ENCODE data around the gene AP1M1.

The AP1M1 gene

DNA sequence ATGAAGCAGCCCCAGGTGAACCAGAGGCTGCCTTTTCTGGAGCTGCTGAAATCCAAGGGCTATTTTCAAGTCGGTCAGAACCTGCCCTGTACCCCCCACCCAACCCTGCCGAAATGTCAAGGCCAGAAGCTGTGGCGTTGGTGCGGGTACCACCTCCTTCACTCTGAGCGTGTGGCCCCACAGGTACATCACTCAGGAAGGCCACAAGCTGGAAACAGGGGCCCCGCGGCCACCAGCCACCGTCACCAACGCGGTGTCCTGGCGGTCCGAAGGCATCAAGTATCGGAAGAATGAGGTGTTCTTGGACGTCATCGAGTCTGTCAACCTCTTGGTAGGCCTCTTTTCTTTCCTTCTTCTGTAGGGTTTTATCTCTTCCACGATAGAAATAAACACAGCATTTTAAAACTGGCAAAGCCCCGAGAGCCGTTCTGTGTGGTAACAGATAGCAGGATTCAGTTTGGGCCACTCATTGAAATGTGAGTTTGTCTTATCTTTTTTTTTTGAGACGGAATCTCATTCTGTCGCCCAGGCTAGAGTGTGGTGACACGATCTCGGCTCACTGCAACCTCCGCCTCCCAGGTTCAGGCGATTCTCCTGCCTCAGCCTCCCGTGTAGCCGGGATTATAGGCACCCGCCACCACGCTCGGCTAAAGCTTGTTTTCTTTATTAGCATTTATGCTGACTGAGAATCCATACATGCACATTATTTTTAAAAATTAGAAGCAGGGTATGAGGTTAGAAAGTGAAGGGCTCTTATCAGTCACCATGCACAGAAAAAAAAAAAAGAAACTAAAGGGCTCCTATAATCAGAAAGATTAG, 11.3 kb downstream of the AP1M1 start:
- no peak for ATAC-seq

DNA sequence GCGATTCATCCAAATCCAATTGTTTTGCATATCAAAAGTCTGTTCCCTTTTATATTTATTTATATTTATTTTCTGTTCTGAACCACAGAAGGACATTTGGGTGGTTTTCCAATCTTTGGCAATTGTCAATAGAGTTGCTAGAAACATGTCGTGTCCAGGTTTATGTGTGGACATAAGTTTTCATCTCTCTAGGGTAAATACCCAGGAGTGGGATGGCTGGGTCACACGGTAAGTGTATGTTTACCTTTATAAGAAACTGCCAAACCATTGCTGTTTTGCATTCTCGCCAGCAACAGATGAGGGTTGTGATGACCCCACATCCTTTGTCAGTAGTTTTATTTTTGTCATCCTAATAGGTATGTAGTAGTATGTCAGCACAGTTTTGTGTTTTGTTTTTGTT, 12.5 kb downstream of the AP1M1 start:
- ATAC-seq: no peak

DNA sequence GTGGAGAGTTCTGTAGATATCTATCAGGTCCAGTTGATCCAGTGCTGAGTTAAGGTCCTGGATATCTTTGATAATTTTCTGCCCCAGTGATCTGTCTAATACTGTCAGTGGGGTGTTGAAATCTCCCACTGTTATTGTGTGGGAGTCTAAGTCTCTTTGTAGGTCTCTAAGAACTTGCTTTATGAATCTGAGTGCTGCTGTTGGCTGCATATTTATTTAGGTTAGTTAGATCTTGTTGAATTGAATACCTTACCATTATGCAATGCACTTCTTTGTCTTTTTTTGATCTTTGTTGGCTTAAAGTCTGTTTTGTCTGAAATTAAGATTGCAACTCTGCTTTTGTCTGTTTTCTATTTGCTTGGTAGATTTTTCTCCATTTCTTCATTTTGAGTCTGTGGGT, 15.4 kb downstream of the AP1M1 start:
- ATAC-seq: no peak

DNA sequence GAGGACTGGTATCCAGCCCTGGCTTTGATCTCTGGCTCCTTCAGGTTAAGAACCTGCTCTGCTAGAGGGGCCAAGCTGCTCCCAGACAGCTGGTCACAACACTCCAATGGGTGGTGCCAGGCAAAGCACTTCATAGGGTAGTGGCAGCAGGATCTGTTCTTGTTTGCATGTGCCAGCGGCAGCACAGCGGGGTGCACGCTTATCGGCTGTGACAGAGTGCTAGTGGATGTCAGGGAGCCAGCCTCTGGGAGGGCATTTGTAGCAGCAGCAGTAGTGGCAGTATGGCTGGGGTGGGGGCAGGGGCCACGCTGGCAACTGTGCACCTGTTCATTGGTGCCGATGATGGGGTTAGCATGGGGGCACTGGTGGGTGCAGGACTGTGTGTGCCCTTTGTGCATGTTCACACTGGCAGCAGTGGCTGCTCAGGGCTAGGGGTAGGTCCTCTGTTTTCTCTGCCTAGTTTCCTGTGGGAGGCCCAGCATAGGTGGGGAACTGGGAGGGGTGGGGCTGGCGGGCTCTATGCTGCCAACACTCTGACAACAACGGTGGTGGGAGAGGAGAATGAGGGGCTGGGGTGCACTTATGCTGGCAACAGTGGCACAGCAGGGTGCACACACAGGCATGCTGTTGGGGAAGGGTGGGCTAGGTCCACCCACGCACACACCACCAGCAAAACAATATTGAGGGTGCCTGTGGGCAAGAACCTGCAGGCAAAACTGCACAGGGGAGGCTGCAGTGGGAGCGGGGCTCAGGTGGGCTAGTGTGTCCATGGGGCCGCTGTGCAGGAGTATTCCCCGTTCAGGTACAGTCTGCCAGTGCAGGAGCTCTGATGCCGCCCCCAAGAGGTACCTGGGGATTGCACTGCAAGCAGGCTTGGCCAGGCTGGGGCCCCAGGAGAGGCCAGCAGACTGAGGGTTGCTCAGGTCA, 19.3 kb downstream of the AP1M1 start:
- peak in 1 of 2 donors; percentile 24 for ATAC-seq

DNA sequence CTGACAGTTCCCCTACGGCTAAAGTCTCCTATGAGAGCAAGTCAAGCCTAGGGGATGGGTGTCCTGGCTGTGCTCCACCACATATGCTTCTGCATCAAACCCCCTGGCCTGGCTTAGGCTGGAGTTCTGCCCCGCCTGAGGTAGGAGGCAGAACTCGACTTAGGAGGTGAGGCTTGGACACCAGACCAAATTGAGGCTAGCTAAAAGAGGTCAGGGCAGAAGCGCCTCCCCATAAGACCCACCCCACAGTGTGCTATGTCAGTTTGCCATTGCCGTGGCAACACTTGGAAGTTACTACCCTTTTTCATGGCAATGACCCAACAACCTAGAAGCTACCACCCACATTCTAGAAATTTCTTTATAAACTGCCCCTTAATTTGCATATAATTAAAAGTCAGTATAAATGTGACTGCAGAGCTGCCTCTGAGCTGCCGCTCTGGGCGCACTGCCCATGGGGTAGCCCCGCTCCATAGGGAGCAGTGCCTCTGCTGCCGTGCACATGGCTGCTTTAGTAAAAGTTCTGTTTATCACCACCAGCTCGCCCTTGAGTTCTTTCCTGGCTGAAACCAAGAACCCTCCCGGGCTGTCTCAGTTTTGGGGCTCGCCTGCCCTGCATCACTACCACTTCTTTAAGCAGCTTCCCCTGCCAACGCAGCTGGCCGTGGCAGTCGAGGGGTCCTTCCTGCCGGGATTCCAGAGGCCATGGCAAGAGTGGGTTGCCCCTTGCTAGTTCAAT, 20.2 kb downstream of the AP1M1 start:
- no peak for ATAC-seq

DNA sequence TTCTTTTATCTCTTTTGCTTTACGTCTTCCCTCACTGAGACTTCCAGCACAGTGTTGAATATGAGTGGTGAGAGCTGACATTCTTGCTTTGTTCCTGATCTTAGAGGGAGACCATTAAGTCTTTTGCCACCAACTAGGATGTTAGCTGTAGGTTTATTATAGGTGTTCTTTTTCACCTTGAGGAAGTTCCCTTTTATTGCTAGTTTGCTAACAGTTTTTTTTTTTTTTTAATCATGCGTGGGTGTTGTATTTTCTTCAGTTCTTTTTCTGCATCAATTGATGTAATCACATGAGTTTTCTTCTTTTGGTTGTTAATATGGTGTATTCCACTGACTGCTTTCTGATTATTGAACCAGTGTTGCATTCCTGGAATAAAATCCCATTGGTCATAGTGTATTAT, 21.1 kb downstream of the AP1M1 start:
- ATAC-seq: no peak

DNA sequence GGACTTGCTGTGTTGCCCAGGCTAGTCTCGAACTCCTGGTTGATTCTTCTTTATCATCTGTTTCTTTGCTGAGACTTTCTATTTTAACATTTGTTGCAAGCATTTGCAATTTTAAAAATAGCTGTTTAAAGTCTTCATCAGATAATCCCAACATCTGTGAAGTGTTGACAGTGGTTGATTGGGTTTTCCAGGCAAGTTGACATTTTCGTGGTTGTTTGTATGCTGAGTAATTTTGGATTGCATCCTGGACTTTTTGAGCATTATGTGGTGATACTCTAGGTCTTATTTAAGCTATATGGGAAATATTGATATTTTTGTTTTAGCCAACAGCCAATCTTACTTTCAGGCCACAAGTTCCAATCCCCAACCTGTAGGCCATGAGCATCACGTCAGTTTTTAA, 25.1 kb downstream of the AP1M1 start:
- ATAC-seq: no peak

DNA sequence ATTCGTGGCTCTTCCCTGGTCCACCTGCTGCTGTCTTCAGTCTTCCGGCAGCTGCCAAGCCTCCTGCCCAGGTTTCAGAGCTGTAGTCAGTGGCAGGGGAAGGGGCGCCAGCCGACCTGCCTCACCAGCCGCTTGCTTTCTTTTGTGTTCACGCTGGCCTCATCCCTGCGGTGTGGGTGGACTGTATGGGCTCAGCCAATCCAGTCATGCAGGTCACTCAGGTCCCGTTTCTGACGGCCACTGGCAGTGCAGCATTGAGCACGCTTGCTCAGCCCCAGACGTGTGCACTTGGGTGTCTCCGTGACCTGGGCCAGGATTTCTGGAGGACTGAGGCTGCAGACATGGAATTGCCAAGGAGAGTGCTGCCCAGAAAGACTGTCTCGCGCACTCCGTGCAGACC, 26.0 kb downstream of the AP1M1 start:
- no peak for ATAC-seq

DNA sequence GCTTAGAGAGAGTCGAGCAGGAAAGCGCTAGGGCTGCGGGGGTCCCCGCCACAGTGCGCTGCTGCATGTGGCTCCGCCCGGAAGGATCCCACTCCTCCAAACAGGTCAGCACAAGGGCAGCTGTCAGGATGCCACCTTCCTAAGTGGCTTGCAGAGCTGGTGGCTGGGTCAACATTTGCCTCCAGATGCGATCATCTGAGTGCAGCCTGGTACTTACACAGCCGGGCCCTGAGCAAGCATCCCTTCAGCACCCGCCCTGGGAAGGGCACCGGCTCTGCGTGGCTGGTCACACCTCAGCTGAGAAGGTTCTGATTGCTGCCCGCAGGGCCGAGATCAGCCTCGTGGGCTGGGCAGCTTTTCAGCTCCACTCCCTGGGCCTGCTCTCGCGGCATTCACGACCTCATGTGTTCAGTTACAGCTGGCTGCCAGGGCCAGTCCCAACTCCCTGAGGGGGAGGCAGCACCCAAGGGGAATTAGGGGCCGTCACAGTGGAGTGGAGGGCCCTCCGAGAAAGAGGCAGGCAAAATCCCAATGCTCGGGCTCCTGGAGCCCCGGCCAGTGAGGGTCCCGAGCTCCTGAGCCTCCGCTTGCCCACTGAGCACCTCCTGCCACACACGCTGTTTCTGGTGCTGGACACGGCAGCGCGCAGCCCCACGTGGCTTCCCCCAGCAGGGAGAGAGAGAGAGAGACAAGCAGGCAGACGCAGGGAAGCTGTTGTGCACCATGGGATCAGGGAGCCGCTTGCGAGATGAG, 26.8 kb downstream of the AP1M1 start:
- no peak for ATAC-seq

DNA sequence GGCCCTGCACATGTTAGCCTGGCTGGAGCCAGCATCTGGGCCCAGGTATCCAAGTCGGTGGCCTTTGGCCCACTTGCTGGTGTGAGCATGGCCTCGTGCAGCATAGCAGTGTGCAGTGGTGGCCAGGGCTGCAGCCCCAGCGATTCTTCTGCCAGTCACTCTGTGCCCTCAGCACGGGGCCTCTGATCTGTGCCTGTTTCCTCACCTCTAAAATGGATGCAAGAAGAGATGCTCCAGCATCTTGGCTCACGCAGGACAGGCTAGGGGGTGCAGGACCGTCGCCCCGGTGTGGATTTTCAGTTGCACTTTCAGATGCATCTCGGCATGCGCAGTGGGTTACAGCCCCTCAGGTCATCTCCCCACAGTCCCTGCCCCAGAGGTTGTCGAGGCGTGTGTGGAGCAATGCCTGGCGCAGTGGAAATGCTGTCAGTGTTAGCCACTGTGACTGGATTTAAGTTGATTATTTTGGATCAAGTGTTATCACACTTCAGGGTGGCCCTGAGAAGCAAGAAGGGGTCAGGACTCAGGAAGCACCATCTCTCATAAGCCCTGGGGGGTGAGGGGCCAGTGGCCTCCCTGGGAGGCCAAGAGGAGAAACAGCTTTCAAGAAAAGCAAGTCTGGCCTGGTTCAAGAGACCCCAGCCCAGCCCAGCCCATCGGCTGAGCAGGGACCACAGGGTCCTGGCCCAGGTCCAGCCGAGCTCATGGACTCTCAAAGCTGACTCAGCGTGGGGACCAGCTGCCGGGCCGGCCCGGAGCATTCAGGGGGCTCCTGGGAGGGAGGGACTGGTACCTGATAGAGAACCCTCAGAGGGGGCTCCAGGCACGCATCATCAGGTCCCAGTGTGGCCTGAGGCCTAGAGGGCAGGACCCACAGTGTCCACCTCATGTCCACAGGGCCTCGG, 27.8 kb downstream of the AP1M1 start:
- no peak for ATAC-seq

DNA sequence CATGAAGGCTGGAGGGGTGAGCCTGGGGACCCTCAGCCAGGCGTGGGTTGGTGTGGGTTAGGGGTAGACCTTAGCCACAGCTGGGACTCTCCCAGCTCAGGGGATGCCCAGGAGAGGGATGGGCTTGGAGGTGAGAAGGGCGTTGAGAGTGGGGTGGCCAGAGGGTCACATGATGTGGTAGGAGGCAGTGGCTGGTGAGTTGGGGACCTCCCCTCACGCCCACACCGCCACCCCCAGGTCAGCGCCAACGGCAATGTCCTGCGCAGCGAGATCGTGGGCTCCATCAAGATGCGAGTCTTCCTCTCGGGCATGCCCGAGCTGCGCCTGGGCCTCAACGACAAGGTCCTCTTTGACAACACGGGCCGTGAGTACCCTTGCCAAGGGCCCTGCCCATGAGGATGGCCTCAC, 28.5 kb downstream of the AP1M1 start:
- ATAC-seq: no peak

DNA sequence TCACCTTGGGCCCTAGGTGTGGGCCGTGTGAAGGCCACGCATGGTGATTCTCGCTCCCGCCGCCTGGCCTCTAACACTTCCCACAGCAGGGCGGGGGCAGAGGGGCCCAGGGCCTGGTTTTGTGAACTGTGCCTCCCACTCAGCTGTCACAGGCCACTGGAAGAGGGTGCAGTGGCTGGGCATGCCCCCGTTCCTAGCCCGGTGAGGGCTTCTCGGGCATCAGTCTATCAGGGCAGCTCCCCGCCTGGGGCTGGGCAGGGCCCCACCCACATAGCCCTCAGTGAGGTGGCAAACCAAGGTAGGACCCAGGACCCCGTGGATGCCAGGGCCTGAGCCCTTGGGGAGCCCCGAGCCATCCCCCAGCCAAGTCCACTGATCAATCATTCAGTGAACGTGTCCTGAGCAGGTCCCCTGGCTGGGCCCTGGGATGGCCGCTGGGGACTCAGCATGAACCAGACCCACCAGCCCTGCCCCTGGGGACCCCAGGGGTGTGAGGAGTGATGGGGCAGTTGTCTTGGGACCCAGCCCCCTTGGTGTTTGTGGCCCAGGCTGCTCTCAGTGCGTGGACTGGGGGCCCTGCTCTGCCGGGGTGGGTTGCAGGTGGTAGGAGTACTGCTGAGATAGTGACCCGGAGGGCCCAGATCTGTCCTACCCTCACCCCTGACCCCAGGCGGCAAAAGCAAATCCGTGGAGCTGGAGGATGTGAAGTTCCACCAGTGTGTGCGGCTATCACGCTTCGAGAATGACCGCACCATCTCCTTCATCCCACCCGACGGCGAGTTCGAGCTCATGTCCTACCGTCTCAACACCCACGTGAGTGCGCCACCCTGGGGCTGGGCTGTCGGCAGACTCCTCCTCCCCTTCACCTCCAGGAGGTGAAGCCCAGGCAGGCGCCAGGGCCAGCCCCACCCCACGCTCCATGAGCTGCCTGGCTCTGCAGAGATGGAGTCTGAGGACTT, 29.4 kb downstream of the AP1M1 start:
- no peak for ATAC-seq

DNA sequence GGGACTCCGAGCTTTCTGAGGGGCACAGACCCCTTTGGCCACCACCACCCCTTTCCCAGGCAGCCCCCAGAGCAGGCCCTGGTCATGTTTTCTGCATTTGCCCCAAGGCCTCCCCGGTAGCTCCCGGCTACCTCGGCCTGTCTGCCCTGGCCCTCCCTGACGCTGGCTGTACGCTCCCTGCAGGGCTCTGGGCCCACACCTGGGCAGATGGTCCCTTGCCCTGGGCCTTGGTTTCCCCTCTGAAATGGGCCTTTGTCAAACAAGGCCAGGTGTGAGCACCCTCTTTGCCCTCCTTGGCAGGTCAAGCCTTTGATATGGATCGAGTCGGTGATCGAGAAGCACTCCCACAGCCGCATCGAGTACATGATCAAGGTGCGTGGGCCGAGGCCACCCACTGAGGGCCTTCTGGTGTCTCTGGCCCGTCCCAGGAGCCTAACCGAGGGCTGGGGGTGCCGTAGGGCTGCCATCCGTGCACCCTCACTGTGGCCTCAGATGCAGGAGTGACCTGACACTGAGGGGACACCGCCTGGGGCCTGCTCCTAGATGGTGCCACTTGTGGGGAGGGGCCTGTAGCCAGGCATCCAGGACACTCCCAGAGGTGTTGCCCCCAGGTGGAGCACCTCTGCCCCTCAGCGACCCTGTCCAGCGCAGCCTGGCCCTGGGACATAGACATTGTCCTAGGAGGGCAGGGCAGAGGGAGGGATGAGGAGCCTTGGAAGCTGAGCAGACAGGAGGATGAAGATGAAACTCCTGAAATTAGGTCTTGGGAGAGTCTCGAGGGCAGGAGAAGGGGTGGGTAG, 30.3 kb downstream of the AP1M1 start:
- ATAC-seq: no peak

DNA sequence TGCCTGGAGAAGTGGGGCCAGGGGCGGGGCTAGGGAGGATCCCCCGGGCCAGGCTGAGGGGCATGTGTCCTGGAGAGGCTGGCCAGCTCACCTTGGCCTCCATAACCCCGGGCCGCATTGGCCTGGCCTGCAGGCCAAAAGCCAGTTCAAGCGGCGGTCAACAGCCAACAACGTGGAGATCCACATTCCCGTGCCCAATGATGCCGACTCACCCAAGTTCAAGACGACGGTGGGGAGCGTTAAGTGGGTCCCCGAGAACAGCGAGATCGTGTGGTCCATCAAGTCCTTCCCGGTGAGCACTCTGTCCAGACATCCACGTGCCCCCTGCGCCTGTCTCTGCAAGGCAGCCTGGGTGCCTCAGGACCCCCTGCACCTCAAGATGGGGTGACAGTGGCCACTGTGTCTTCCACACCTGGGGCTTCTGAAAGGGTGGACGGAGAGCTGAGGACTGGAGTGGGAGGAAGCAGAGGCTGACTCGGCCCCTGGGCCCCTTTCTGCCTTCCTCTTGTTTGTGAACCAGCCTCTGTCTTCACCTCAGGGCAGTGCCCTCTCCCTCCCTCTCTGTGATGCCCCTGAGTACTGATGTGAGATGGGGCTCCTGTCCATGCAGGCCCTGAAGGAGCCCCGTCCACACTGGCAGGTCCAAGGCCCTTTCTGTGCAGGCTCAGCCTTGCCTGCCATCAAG, 31.1 kb downstream of the AP1M1 start:
- ATAC-seq: no peak

DNA sequence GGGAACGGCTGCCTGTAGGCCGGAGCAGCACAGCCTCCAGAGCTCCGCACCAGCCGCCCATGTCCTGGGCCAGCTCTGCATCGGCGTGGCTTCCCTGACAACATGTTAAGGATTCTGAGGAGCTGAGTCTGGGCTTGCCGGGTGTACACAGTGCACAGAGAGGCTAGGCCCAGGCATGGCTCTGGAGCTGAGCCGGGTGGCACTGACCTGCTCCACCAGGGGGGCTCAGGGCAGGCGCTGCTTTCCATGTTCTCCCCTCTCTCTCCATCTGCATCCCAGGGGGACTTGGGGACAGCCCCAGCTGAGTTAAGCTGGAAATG, 31.6 kb downstream of the AP1M1 start:
- no peak for ATAC-seq

DNA sequence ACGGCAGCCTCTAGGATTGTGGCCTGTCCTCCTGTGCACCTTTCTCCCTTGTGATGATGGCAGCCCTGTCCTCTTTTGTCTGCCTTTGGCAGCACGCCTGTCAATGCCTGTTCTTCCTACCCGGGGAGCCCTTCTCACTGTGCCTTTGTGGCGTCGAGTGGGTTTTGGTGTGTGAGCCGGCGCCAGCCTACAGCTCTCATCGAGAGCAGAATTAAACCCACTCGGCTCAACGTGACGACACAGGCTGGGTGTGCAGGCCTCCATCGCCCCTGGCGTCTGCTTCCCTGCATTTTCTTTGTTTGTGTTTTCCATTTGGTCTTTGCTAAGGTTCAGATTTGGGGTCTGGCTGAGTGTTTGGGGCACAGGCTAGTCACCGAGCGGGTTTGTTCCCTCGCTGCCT, 34.4 kb downstream of the AP1M1 start:
- no peak for ATAC-seq

DNA sequence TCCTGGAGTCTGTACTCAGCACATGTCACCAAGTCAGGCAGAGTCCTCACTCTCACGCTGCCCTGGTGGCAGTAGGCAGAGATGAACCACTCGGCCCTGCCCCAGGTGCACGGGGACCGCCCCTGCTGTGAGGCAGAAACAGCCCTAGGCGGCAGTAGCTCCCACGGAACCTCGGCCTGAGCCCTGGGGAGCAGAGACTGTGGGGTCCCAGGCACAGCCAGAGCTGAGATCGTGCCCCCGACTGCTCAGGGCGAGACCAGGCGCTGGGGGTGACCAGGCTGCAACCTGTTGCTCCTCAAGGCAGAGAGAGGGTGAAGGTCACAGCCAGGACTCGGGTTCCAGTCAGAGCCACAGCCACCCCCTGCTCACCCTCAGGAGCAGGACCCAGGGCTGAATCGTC, 34.9 kb downstream of the AP1M1 start:
- no peak for ATAC-seq

DNA sequence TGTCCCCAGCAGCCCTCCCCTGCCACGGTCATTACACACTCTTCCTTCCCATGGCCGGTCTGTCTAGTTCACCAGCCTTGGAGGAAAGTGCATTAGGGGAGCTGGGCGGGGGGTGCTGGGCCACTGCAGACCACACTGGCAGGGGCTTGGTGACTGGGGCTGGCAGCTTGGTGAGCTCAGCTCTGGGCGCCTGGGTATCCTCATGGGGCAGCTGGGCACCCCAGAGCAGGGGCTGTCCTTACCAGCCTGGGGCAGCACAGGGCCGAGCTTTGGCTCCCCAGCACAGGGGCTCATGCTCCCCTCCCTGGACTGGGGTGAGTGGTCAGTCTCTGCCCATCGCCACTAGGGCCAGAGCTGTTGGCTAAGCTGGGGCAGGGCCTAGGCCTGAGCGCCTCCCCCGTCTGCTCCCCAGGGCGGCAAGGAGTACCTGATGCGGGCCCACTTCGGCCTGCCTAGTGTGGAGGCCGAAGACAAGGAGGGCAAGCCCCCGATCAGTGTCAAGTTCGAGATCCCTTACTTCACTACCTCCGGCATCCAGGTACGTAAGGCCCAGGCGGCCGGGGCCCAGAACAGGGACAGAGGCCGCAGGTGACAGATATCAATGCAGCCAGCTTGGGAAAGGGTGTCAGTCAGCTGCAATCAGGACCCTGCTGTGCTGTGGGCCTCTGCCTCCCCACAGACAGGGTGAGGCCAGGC, 35.5 kb downstream of the AP1M1 start:
- no peak for ATAC-seq

Measured in activated CD4-positive, CD25-positive, alpha-beta regulatory T cell treated with anti-CD3 and anti-CD28 coated beads, Interleukin-2, amount 50 U/mL, for 24 hours (primary cell).